SK-N-MC (cell line): ENCODE data around the gene MTG2.

Experiments used
- EZH2 ChIP-seq: fragments of 200-600 bp; sonication (generic); IDR thresholded peaks from one replicate; pipeline ENCODE4 v1.6.1; 2017; ENCODE audit warnings: antibody characterized with exemption
- FOXP2 ChIP-seq: optimal IDR thresholded peaks from 2 replicates; pipeline ENCODE3; 2011; ENCODE audit warnings: mild to moderate bottlenecking, moderate library complexity; ENCODE audit not compliant: insufficient read depth; ENCODE audit errors: extremely low read length, control extremely low read depth
- POLR2AphosphoS5 ChIP-seq: IDR thresholded peaks from 2 replicates; pipeline ENCODE4 v1.6.1; 2012; ENCODE audit warnings: mild to moderate bottlenecking, low read depth, low read length, borderline replicate concordance

GRCh38 chr20:62141397-62142251 is 41.2 kb upstream of the MTG2 start:
- TF ChIP-seq EZH2 (no peak), POLR2AphosphoS5 (no peak), FOXP2 (no peak)
